PC-9 (cell line): Measurements from ENCODE around the gene SLC25A33.

Experiments used
- EZH2 ChIP-seq: fragments of 200-600 bp; sonication (generic); IDR thresholded peaks from 2 replicates; pipeline ENCODE4 v1.8.0; 2017; ENCODE audit warnings: antibody characterized with exemption, low read depth
- TF ChIP-seq, protein P1 (sequence below): fragments of 200-600 bp; sonication (generic); conservative IDR thresholded peaks from 2 replicates; pipeline ENCODE4 v1.6.1; 2017; ENCODE audit warnings: mixed run types, antibody characterized with exemption, mild to moderate bottlenecking, moderate library complexity

- TF ChIP-seq, protein P1, sequence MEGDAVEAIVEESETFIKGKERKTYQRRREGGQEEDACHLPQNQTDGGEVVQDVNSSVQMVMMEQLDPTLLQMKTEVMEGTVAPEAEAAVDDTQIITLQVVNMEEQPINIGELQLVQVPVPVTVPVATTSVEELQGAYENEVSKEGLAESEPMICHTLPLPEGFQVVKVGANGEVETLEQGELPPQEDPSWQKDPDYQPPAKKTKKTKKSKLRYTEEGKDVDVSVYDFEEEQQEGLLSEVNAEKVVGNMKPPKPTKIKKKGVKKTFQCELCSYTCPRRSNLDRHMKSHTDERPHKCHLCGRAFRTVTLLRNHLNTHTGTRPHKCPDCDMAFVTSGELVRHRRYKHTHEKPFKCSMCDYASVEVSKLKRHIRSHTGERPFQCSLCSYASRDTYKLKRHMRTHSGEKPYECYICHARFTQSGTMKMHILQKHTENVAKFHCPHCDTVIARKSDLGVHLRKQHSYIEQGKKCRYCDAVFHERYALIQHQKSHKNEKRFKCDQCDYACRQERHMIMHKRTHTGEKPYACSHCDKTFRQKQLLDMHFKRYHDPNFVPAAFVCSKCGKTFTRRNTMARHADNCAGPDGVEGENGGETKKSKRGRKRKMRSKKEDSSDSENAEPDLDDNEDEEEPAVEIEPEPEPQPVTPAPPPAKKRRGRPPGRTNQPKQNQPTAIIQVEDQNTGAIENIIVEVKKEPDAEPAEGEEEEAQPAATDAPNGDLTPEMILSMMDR = no peak
- no peak for TF ChIP-seq EZH2
These were observed 50.9 kb downstream of the SLC25A33 start for GRCh38 chr1:9590201-9590600.
